ENCODE results near the gene RPL11. TPM values are rescaled to one million over a fixed set of nuclear protein-coding genes. Genes with fewer than 3 reads are reported as not detected.

The RPL11 gene
- polyA plus RNA-seq, 4 donors = 1,603 to 3,255 (median 2,883) TPM

DNA sequence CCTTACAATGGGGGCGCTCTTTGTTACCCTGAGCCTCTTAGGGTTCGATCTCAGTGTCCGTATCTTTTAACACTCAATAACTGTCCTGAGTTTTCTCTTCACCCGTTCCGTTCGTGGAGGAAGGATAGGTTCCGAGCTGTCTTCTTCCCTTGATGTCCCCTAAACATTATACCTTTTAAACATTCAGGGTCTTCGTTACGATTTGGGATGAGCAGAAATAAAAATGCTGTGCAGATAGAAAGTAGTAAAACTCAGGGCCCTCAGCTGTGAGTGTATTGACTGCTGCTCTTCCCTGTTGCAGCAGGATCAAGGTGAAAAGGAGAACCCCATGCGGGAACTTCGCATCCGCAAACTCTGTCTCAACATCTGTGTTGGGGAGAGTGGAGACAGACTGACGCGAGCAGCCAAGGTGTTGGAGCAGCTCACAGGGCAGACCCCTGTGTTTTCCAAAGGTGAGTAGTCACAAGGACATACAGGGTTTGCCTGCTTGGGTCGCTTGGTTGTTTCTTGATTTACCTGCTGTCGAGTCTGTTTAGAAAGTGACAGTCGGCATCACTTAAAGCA lies 784 bp downstream of the RPL11 start:
- WGBS, 3 donors = 1 to 8% (median 3%) methylated on average over 17 of the region's 17 CpGs
- Histone ChIP-seq H3K4me1 (ENCODE audit: control insufficient read depth in 3 of 3, insufficient read depth in 2 of 3, low read depth in 1 of 3, low read length in 2 of 3) (peaks cover 2 to 19% (median 10%) of the 10 kb centered on the region in 3 donors), H3K4me3 (ENCODE audit: low read depth in 1 of 3, low read length in 3 of 3) (peak overlapping the region; percentile 73 to 89 (median 87)), H3K36me3 (ENCODE audit: control insufficient read depth in 3 of 3, insufficient read depth in 2 of 3, low read depth in 1 of 3, low read length in 3 of 3) (peaks cover 4 to 32% (median 18%) of the 10 kb centered on the region in 3 donors), H3K27me3 (ENCODE audit: control insufficient read depth in 3 of 3, insufficient read depth in 3 of 3, low read length in 3 of 3) (no peaks in the 10 kb centered on the region), H3K27ac (ENCODE audit: low read depth in 1 of 3, low read length in 2 of 3) (peak overlapping the region; percentile 65 to 91 (median 74)), H3K9me3 (ENCODE audit: control insufficient read depth in 2 of 2, insufficient read depth in 1 of 2, low read depth in 1 of 2, low read length in 1 of 2) (peaks cover 0 to 9% of the 10 kb centered on the region in 2 donors)
- FAIRE-seq (no peak), DNase-seq (peak; percentile 6 to 28)

- no peak overlapping the region for H3K4me3 ChIP-seq (ENCODE audit: low read depth in 1 of 3, low read length in 3 of 3)
- H3K27me3 ChIP-seq (ENCODE audit: control insufficient read depth in 3 of 3, insufficient read depth in 3 of 3, low read length in 3 of 3) = no peaks in the 10 kb centered on the region
- peaks cover 2 to 19% (median 10%) of the 10 kb centered on the region in 3 donors for H3K4me1 ChIP-seq (ENCODE audit: control insufficient read depth in 3 of 3, insufficient read depth in 2 of 3, low read depth in 1 of 3, low read length in 2 of 3)
- 49 to 61% (median 57%) methylated on average over 2 of the region's 2 CpGs for WGBS, 3 donors
- peaks cover 4 to 34% (median 23%) of the 10 kb centered on the region in 3 donors for H3K36me3 ChIP-seq (ENCODE audit: control insufficient read depth in 3 of 3, insufficient read depth in 2 of 3, low read depth in 1 of 3, low read length in 3 of 3)
- DNase-seq (no peak), FAIRE-seq (no peak)
- H3K27ac ChIP-seq (ENCODE audit: low read depth in 1 of 3, low read length in 2 of 3) = no peak overlapping the region
- H3K9me3 ChIP-seq (ENCODE audit: control insufficient read depth in 2 of 2, insufficient read depth in 1 of 2, low read depth in 1 of 2, low read length in 1 of 2) = no peaks in the 10 kb centered on the region
These were observed 2.0 kb downstream of the RPL11 start for GRCh38 chr1:23693599-23693998.

DNA sequence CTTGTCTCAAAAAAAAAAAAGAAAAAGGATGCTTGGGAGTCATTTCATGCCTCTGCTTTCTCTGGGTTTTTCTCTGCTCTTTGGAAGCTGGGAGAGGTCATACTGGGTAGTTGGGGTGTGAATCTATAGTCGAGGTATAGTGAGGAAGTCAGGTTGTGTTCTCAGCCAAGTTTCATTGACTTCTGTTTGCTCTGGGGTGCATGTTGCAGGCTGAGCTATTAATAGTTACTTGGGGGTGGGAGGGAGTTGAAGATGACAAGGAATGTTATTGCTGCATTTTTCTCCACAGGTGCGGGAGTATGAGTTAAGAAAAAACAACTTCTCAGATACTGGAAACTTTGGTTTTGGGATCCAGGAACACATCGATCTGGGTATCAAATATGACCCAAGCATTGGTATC lies 2.8 kb downstream of the RPL11 start:
- H3K4me3 ChIP-seq (ENCODE audit: low read depth in 1 of 3, low read length in 3 of 3) = no peak overlapping the region
- no peak for DNase-seq
- H3K9me3 ChIP-seq (ENCODE audit: control insufficient read depth in 2 of 2, insufficient read depth in 1 of 2, low read depth in 1 of 2, low read length in 1 of 2) = no peaks in the 10 kb centered on the region
- no peaks in the 10 kb centered on the region for H3K27me3 ChIP-seq (ENCODE audit: control insufficient read depth in 3 of 3, insufficient read depth in 3 of 3, low read length in 3 of 3)
- WGBS, 3 donors = 45 to 55% (median 48%) methylated on average over 3 of the region's 3 CpGs
- peaks cover 2 to 19% (median 10%) of the 10 kb centered on the region in 3 donors for H3K4me1 ChIP-seq (ENCODE audit: control insufficient read depth in 3 of 3, insufficient read depth in 2 of 3, low read depth in 1 of 3, low read length in 2 of 3)
- no peak for FAIRE-seq
- H3K36me3 ChIP-seq (ENCODE audit: control insufficient read depth in 3 of 3, insufficient read depth in 2 of 3, low read depth in 1 of 3, low read length in 3 of 3) = peaks cover 8 to 36% (median 24%) of the 10 kb centered on the region in 3 donors
- H3K27ac ChIP-seq (ENCODE audit: low read depth in 1 of 3, low read length in 2 of 3) = no peak overlapping the region

DNA sequence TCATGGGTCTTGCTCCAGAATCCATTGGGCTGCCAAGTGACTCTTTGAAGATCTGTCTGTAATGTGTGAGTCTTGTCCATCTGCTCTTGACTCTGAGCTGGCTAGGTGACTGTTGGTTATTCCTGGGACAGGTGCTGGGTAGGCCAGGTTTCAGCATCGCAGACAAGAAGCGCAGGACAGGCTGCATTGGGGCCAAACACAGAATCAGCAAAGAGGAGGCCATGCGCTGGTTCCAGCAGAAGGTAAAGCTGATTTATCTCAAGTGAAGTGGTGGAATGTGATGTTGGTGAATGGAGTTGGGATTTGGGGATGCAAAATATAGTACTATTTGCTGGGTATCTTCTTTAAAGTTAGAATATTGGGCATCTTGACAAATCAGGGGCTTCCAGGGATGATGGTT lies 4.1 kb downstream of the RPL11 start:
- no peaks in the 10 kb centered on the region for H3K27me3 ChIP-seq (ENCODE audit: control insufficient read depth in 3 of 3, insufficient read depth in 3 of 3, low read length in 3 of 3)
- H3K36me3 ChIP-seq (ENCODE audit: control insufficient read depth in 3 of 3, insufficient read depth in 2 of 3, low read depth in 1 of 3, low read length in 3 of 3) = peaks cover 13 to 48% (median 28%) of the 10 kb centered on the region in 3 donors
- no peak for FAIRE-seq
- no peak overlapping the region for H3K4me3 ChIP-seq (ENCODE audit: low read depth in 1 of 3, low read length in 3 of 3)
- H3K27ac ChIP-seq (ENCODE audit: low read depth in 1 of 3, low read length in 2 of 3) = no peak overlapping the region
- H3K4me1 ChIP-seq (ENCODE audit: control insufficient read depth in 3 of 3, insufficient read depth in 2 of 3, low read depth in 1 of 3, low read length in 2 of 3) = peaks cover 2 to 19% (median 10%) of the 10 kb centered on the region in 3 donors
- DNase-seq = no peak
- H3K9me3 ChIP-seq (ENCODE audit: control insufficient read depth in 2 of 2, insufficient read depth in 1 of 2, low read depth in 1 of 2, low read length in 1 of 2) = no peaks in the 10 kb centered on the region
- WGBS, 3 donors = 94 to 97% (median 96%) methylated on average over 3 of the region's 3 CpGs

DNA sequence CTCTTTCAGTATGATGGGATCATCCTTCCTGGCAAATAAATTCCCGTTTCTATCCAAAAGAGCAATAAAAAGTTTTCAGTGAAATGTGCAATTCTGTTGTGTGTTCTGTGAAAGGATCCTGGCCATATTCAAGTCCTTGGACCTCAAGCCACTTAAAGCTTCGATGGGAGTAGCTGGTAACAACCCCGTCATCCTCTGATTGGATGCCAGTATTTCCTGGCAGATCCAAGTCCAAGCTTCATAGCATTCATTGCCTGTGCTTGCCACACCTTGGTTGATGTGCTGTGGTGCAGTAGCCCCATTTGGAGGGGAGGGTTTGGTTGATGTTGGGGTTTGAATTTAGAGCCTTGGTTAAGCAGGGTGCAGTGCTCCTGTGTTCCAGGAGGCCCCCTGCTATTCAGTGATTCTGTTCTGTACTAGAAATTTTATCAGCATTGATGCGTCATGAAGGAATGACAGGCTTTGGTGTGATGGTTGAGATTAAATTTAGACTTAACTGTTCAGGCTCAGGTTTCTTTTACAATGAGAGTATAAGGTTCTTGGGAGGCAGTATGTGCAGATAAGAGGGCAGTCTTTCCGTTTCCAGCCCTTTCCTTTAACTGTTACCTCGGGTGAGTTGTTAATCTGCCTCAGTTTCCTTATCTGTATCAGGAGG lies 4.9 kb downstream of the RPL11 start:
- WGBS, 3 donors = 30 to 54% (median 45%) methylated on average over 6 of the region's 6 CpGs
- no peak overlapping the region for H3K27ac ChIP-seq (ENCODE audit: low read depth in 1 of 3, low read length in 2 of 3)
- no peaks in the 10 kb centered on the region for H3K9me3 ChIP-seq (ENCODE audit: control insufficient read depth in 2 of 2, insufficient read depth in 1 of 2, low read depth in 1 of 2, low read length in 1 of 2)
- peaks cover 17 to 56% (median 32%) of the 10 kb centered on the region in 3 donors for H3K36me3 ChIP-seq (ENCODE audit: control insufficient read depth in 3 of 3, insufficient read depth in 2 of 3, low read depth in 1 of 3, low read length in 3 of 3)
- FAIRE-seq = no peak
- no peak overlapping the region for H3K4me3 ChIP-seq (ENCODE audit: low read depth in 1 of 3, low read length in 3 of 3)
- H3K4me1 ChIP-seq (ENCODE audit: control insufficient read depth in 3 of 3, insufficient read depth in 2 of 3, low read depth in 1 of 3, low read length in 2 of 3) = peaks cover 2 to 16% (median 10%) of the 10 kb centered on the region in 3 donors
- no peaks in the 10 kb centered on the region for H3K27me3 ChIP-seq (ENCODE audit: control insufficient read depth in 3 of 3, insufficient read depth in 3 of 3, low read length in 3 of 3)
- DNase-seq = peak; percentile 21 to 73

GRCh38 chr1:23698466-23698865 lies 6.9 kb downstream of the RPL11 start:
- Histone ChIP-seq H3K27ac (ENCODE audit: low read depth in 1 of 3, low read length in 2 of 3) (no peak overlapping the region), H3K36me3 (ENCODE audit: control insufficient read depth in 3 of 3, insufficient read depth in 2 of 3, low read depth in 1 of 3, low read length in 3 of 3) (peaks cover 21 to 62% (median 32%) of the 10 kb centered on the region in 3 donors), H3K4me3 (ENCODE audit: low read depth in 1 of 3, low read length in 3 of 3) (no peak overlapping the region), H3K27me3 (ENCODE audit: control insufficient read depth in 3 of 3, insufficient read depth in 3 of 3, low read length in 3 of 3) (no peaks in the 10 kb centered on the region), H3K4me1 (ENCODE audit: control insufficient read depth in 3 of 3, insufficient read depth in 2 of 3, low read depth in 1 of 3, low read length in 2 of 3) (peaks cover 0 to 16% (median 4%) of the 10 kb centered on the region in 3 donors), H3K9me3 (ENCODE audit: control insufficient read depth in 2 of 2, insufficient read depth in 1 of 2, low read depth in 1 of 2, low read length in 1 of 2) (no peaks in the 10 kb centered on the region)
- WGBS, 3 donors = 71 to 82% (median 82%) methylated on average over 5 of the region's 5 CpGs
- DNase-seq = no peak
- FAIRE-seq = no peak

DNA sequence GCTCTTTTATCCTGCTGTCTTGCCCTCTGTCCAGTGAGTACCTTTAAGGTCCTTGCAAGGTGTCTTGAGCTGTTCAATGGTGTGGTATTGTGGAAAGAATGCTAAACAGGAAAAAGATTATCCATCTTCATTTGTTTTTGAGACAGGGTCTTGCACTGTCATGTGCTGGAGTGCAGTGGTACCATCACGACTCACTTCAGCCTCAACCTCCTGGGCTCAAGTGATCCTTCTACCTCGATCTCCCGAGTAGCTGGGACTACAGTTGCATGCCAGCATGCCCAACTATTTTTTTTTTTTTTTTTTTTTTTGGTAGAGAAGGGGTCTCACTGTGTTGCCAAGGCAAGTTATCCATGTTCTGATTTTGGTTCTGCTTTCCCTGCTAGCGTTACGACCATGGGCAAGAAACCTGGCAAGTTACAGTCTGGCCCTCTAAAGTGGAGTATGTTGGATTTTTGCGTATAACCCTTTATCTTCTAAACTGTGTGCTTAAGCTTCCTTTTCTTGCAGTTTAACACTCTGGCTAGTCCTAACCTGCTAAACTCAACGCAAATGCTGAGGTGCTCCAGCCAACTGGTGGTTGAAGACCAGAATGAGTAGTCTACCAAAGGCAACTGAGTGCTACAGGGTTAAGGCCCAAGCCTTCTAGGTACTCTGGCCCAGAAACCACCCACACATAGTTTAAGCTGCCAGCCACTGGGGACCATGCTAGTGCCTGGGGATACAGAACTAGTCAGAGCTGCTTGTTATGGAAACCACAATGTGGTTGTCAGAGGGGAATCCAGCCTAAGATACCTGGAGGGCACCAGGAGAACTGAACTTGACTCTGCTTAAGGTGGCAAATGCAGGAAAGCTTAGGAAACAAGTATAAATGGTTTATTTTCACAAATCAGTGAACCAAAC lies 7.9 kb downstream of the RPL11 start:
- no peak for DNase-seq
- 81 to 85% (median 84%) methylated on average over 7 of the region's 7 CpGs for WGBS, 3 donors
- no peaks in the 10 kb centered on the region for H3K9me3 ChIP-seq (ENCODE audit: control insufficient read depth in 2 of 2, insufficient read depth in 1 of 2, low read depth in 1 of 2, low read length in 1 of 2)
- H3K27me3 ChIP-seq (ENCODE audit: control insufficient read depth in 3 of 3, insufficient read depth in 3 of 3, low read length in 3 of 3) = no peaks in the 10 kb centered on the region
- H3K4me1 ChIP-seq (ENCODE audit: control insufficient read depth in 3 of 3, insufficient read depth in 2 of 3, low read depth in 1 of 3, low read length in 2 of 3) = peaks cover 0 to 12% (median 0%) of the 10 kb centered on the region in 3 donors
- no peak overlapping the region for H3K4me3 ChIP-seq (ENCODE audit: low read depth in 1 of 3, low read length in 3 of 3)
- FAIRE-seq = no peak
- H3K36me3 ChIP-seq (ENCODE audit: control insufficient read depth in 3 of 3, insufficient read depth in 2 of 3, low read depth in 1 of 3, low read length in 3 of 3) = peaks cover 19 to 56% (median 29%) of the 10 kb centered on the region in 3 donors
- H3K27ac ChIP-seq (ENCODE audit: low read depth in 1 of 3, low read length in 2 of 3) = no peak overlapping the region

DNA sequence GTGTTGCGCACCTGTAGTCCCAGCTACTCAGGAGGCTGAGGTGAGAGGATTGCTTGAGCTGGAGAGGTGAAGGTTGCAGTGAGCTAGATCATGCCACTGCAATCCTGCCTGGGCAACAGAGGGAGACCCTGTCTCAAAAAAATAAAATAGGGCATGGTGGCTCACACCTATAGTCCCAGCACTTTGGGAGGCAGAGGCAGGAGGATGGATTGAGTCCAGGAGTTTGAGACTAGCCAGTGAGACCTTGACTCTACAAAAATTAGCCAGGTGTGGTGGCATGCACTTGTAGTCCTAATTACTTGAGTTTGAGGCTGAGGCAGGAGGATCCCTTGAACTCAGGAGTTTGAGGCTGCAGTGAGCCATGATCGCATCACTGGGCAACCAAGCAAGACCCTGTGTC lies 9.7 kb downstream of the RPL11 start:
- H3K27ac ChIP-seq (ENCODE audit: low read depth in 1 of 3, low read length in 2 of 3) = no peak overlapping the region
- H3K9me3 ChIP-seq (ENCODE audit: control insufficient read depth in 2 of 2, insufficient read depth in 1 of 2, low read depth in 1 of 2, low read length in 1 of 2) = no peaks in the 10 kb centered on the region
- FAIRE-seq = no peak
- H3K4me1 ChIP-seq (ENCODE audit: control insufficient read depth in 3 of 3, insufficient read depth in 2 of 3, low read depth in 1 of 3, low read length in 2 of 3) = no peaks in the 10 kb centered on the region
- DNase-seq = no peak
- no peaks in the 10 kb centered on the region for H3K27me3 ChIP-seq (ENCODE audit: control insufficient read depth in 3 of 3, insufficient read depth in 3 of 3, low read length in 3 of 3)
- WGBS, 3 donors = 91 to 98% (median 96%) methylated on average over 2 of the region's 2 CpGs
- H3K4me3 ChIP-seq (ENCODE audit: low read depth in 1 of 3, low read length in 3 of 3) = no peak overlapping the region
- peaks cover 21 to 54% (median 21%) of the 10 kb centered on the region in 3 donors for H3K36me3 ChIP-seq (ENCODE audit: control insufficient read depth in 3 of 3, insufficient read depth in 2 of 3, low read depth in 1 of 3, low read length in 3 of 3)
